ENCODE data around the gene POU6F2.
A peak's percentile ranks its signal among the peaks of the same experiment; 100 is the strongest.
"Not testable (repeated sequence)": the region's sequence is repeated elsewhere in the genome, so short reads cannot be mapped to it uniquely, and the experiment has no call there.

The POU6F2 gene

GRCh38 chr7:38977685-38978084, at the start of gene POU6F2:
POU6F2 (plus strand) TSS chr7:38977909; CDS start chr7:38977954, 45 bp downstream.
- DNase-seq (ENCODE audit: extremely low read depth in 1 of 2, low read depth in 1 of 2), result no peak

GRCh38 chr7:38928506-38928905, 49.2 kb upstream of the POU6F2 start:
- DNase-seq (ENCODE audit: extremely low read depth in 1 of 2, low read depth in 1 of 2), result no peak

- no peak for DNase-seq (ENCODE audit: extremely low read depth in 1 of 2, low read depth in 1 of 2)
Measured at GRCh38 chr7:38929460-38930171, 48.1 kb upstream of the POU6F2 start.

GRCh38 chr7:38932509-38933168, 45.1 kb upstream of the POU6F2 start:
- peak; percentile 14 to 21 for DNase-seq (ENCODE audit: extremely low read depth in 1 of 2, low read depth in 1 of 2)

GRCh38 chr7:38934051-38934450, 43.7 kb upstream of the POU6F2 start:
- no peak for DNase-seq (ENCODE audit: extremely low read depth in 1 of 2, low read depth in 1 of 2)

GRCh38 chr7:38934536-38934935, 43.2 kb upstream of the POU6F2 start:
- DNase-seq (ENCODE audit: extremely low read depth in 1 of 2, low read depth in 1 of 2), result no peak

GRCh38 chr7:38936641-38937040, 41.1 kb upstream of the POU6F2 start:
- DNase-seq (ENCODE audit: extremely low read depth in 1 of 2, low read depth in 1 of 2), result no peak

GRCh38 chr7:38938001-38938485, 39.7 kb upstream of the POU6F2 start:
- DNase-seq (ENCODE audit: extremely low read depth in 1 of 2, low read depth in 1 of 2), result no peak

- no peak for DNase-seq (ENCODE audit: extremely low read depth in 1 of 2, low read depth in 1 of 2)
Measured at GRCh38 chr7:38938589-38938988, 39.1 kb upstream of the POU6F2 start.

- DNase-seq (ENCODE audit: extremely low read depth in 1 of 2, low read depth in 1 of 2), result no peak
Measured at GRCh38 chr7:38940774-38941173, 36.9 kb upstream of the POU6F2 start.

GRCh38 chr7:38942431-38943051, 35.2 kb upstream of the POU6F2 start:
- DNase-seq (ENCODE audit: extremely low read depth in 1 of 2, low read depth in 1 of 2), result no peak

GRCh38 chr7:38947541-38947940, 30.2 kb upstream of the POU6F2 start:
- not testable (repeated sequence) for DNase-seq (ENCODE audit: extremely low read depth in 1 of 2, low read depth in 1 of 2)

GRCh38 chr7:38950309-38950708, 27.4 kb upstream of the POU6F2 start:
- DNase-seq (ENCODE audit: extremely low read depth in 1 of 2, low read depth in 1 of 2), result no peak

- DNase-seq (ENCODE audit: extremely low read depth in 1 of 2, low read depth in 1 of 2), result no peak
Measured at GRCh38 chr7:38951213-38951612, 26.5 kb upstream of the POU6F2 start.

- no peak for DNase-seq (ENCODE audit: extremely low read depth in 1 of 2, low read depth in 1 of 2)
Measured at GRCh38 chr7:38953227-38953626, 24.5 kb upstream of the POU6F2 start.

- no peak for DNase-seq (ENCODE audit: extremely low read depth in 1 of 2, low read depth in 1 of 2)
Measured at GRCh38 chr7:38953971-38954370, 23.7 kb upstream of the POU6F2 start.

GRCh38 chr7:38955892-38956291, 21.8 kb upstream of the POU6F2 start:
- no peak for DNase-seq (ENCODE audit: extremely low read depth in 1 of 2, low read depth in 1 of 2)

GRCh38 chr7:38962028-38962427, 15.7 kb upstream of the POU6F2 start:
- DNase-seq (ENCODE audit: extremely low read depth in 1 of 2, low read depth in 1 of 2), result no peak

- no peak for DNase-seq (ENCODE audit: extremely low read depth in 1 of 2, low read depth in 1 of 2)
Measured at GRCh38 chr7:38964921-38965320, 12.8 kb upstream of the POU6F2 start.

GRCh38 chr7:38973760-38974159, 3.9 kb upstream of the POU6F2 start:
- no peak for DNase-seq (ENCODE audit: extremely low read depth in 1 of 2, low read depth in 1 of 2)

- DNase-seq (ENCODE audit: extremely low read depth in 1 of 2, low read depth in 1 of 2), result no peak
Measured at GRCh38 chr7:38975944-38976392, 1.7 kb upstream of the POU6F2 start.

GRCh38 chr7:38978491-38978890, 782 bp downstream of the POU6F2 start:
- DNase-seq (ENCODE audit: extremely low read depth in 1 of 2, low read depth in 1 of 2), result no peak

Data from stimulated activated CD8-positive, alpha-beta memory T cell treated with anti-CD3 and anti-CD28 coated beads, Interleukin-7, amount 100 ng/mL, for 48 hours (primary cell).